ENCODE data around the gene PPP1R7.

PPP1R7 gene

GRCh38 chr2:241211276-241211675, 61.0 kb downstream of the PPP1R7 start:
- no peak for DNase-seq (ENCODE audit: low read depth in 2 of 2)

GRCh38 chr2:241213041-241213440, 62.8 kb downstream of the PPP1R7 start:
- no peak for DNase-seq (ENCODE audit: low read depth in 2 of 2)

- DNase-seq (ENCODE audit: low read depth in 2 of 2): no peak
Measured at GRCh38 chr2:241213567-241213966, 63.3 kb downstream of the PPP1R7 start.

GRCh38 chr2:241214209-241214608, 63.9 kb downstream of the PPP1R7 start:
- DNase-seq (ENCODE audit: low read depth in 2 of 2): no peak

- DNase-seq (ENCODE audit: low read depth in 2 of 2): no peak
Measured at GRCh38 chr2:241214766-241215165, 64.5 kb downstream of the PPP1R7 start.

- no peak for DNase-seq (ENCODE audit: low read depth in 2 of 2)
Measured at GRCh38 chr2:241215421-241215820, 65.2 kb downstream of the PPP1R7 start.

- DNase-seq (ENCODE audit: low read depth in 2 of 2): no peak
Measured at GRCh38 chr2:241216211-241216761, 66.0 kb downstream of the PPP1R7 start.

- no peak for DNase-seq (ENCODE audit: low read depth in 2 of 2)
Measured at GRCh38 chr2:241217320-241218031, 67.2 kb downstream of the PPP1R7 start.

GRCh38 chr2:241218131-241219029, 68.1 kb downstream of the PPP1R7 start:
- DNase-seq (ENCODE audit: low read depth in 2 of 2): no peak

GRCh38 chr2:241219030-241219382, 68.7 kb downstream of the PPP1R7 start:
- DNase-seq (ENCODE audit: low read depth in 2 of 2): no peak

- no peak for DNase-seq (ENCODE audit: low read depth in 2 of 2)
Measured at GRCh38 chr2:241219856-241220356, 69.6 kb downstream of the PPP1R7 start.

GRCh38 chr2:241223211-241224017, 73.1 kb downstream of the PPP1R7 start:
- DNase-seq (ENCODE audit: low read depth in 2 of 2): no peak

- DNase-seq (ENCODE audit: low read depth in 2 of 2): no peak
Measured at GRCh38 chr2:241224018-241224850, 74.0 kb downstream of the PPP1R7 start.

- DNase-seq (ENCODE audit: low read depth in 2 of 2): no peak
Measured at GRCh38 chr2:241224851-241225438, 74.7 kb downstream of the PPP1R7 start.

- DNase-seq (ENCODE audit: low read depth in 2 of 2): no peak
Measured at GRCh38 chr2:241225545-241225944, 75.3 kb downstream of the PPP1R7 start.

- DNase-seq (ENCODE audit: low read depth in 2 of 2): no peak
Measured at GRCh38 chr2:241225983-241226382, 75.7 kb downstream of the PPP1R7 start.

- DNase-seq (ENCODE audit: low read depth in 2 of 2): no peak
Measured at GRCh38 chr2:241226723-241227572, 76.7 kb downstream of the PPP1R7 start.

GRCh38 chr2:241227594-241227993, 77.3 kb downstream of the PPP1R7 start:
- no peak for DNase-seq (ENCODE audit: low read depth in 2 of 2)

GRCh38 chr2:241228081-241228859, 78.0 kb downstream of the PPP1R7 start:
- no peak for DNase-seq (ENCODE audit: low read depth in 2 of 2)
